Measurements from ENCODE around the gene NEUROD2.

DNA sequence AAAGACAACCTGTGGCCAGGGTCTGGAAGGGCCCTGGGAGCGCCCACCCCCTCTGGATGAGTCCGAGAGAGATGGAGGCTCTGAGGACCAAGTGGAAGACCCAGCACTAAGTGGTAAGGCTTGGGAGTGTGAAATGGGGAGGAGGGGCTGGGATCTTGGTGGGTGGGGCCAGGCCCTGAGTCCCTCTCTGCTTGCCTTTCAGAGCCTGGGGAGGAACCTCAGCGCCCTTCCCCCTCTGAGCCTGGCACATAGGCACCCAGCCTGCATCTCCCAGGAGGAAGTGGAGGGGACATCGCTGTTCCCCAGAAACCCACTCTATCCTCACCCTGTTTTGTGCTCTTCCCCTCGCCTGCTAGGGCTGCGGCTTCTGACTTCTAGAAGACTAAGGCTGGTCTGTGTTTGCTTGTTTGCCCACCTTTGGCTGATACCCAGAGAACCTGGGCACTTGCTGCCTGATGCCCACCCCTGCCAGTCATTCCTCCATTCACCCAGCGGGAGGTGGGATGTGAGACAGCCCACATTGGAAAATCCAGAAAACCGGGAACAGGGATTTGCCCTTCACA lies 28.0 kb upstream of the NEUROD2 start:
- no peak for TF ChIP-seq YY1 (IDR thresholded peaks at IDR 0.05; ENCODE audit: insufficient read depth, insufficient read length)
- no peak for TF ChIP-seq ZNF274 (IDR thresholded peaks at IDR 0.05; ENCODE audit: low read depth, low read length)
- no peak for TF ChIP-seq SUZ12 (IDR thresholded peaks at IDR 0.05; ENCODE audit: extremely low read depth, insufficient read depth, insufficient read length)
